ENCODE measurements around the gene BPTF.

BPTF gene

GRCh38 chr17:67982686-67983382 is 157.5 kb downstream of the BPTF start:
- no peak overlapping the region for H3K4me3 ChIP-seq (ENCODE audit: low read length)
- DNase-seq (ENCODE audit: low read depth) = no peak
- TF ChIP-seq CTCF (conservative IDR thresholded peaks at IDR 0.05; ENCODE audit: low read depth, low read length) = no peak

GRCh38 chr17:67983383-67983688 is 158.0 kb downstream of the BPTF start:
- H3K4me3 ChIP-seq (ENCODE audit: low read length) = no peak overlapping the region
- no peak for TF ChIP-seq CTCF (conservative IDR thresholded peaks at IDR 0.05; ENCODE audit: low read depth, low read length)
- no peak for DNase-seq (ENCODE audit: low read depth)

GRCh38 chr17:67990909-67991308 is 165.6 kb downstream of the BPTF start:
- no peak for TF ChIP-seq CTCF (conservative IDR thresholded peaks at IDR 0.05; ENCODE audit: low read depth, low read length)
- H3K4me3 ChIP-seq (ENCODE audit: low read length) = no peak overlapping the region
- DNase-seq (ENCODE audit: low read depth) = no peak

GRCh38 chr17:67992548-67993152 is 167.3 kb downstream of the BPTF start:
- H3K4me3 ChIP-seq (ENCODE audit: low read length) = peak overlapping the region; percentile 74
- no peak for TF ChIP-seq CTCF (conservative IDR thresholded peaks at IDR 0.05; ENCODE audit: low read depth, low read length)
- DNase-seq (ENCODE audit: low read depth) = no peak

- DNase-seq (ENCODE audit: low read depth) = no peak
- peak overlapping the region; percentile 74 for H3K4me3 ChIP-seq (ENCODE audit: low read length)
- no peak for TF ChIP-seq CTCF (conservative IDR thresholded peaks at IDR 0.05; ENCODE audit: low read depth, low read length)
These were observed 168.1 kb downstream of the BPTF start for GRCh38 chr17:67993153-67993997.

- no peak for DNase-seq (ENCODE audit: low read depth)
- H3K4me3 ChIP-seq (ENCODE audit: low read length) = peak overlapping the region; percentile 69
- TF ChIP-seq CTCF (conservative IDR thresholded peaks at IDR 0.05; ENCODE audit: low read depth, low read length) = no peak
These were observed 168.7 kb downstream of the BPTF start for GRCh38 chr17:67993998-67994361.
